ENCODE data around the gene ZXDA.
A peak's percentile ranks its signal among the peaks of the same experiment; 100 is the strongest.
"Not testable (repeated sequence)": the region's sequence is repeated elsewhere in the genome, so short reads cannot be mapped to it uniquely, and the experiment has no call there.

ZXDA gene

DNA sequence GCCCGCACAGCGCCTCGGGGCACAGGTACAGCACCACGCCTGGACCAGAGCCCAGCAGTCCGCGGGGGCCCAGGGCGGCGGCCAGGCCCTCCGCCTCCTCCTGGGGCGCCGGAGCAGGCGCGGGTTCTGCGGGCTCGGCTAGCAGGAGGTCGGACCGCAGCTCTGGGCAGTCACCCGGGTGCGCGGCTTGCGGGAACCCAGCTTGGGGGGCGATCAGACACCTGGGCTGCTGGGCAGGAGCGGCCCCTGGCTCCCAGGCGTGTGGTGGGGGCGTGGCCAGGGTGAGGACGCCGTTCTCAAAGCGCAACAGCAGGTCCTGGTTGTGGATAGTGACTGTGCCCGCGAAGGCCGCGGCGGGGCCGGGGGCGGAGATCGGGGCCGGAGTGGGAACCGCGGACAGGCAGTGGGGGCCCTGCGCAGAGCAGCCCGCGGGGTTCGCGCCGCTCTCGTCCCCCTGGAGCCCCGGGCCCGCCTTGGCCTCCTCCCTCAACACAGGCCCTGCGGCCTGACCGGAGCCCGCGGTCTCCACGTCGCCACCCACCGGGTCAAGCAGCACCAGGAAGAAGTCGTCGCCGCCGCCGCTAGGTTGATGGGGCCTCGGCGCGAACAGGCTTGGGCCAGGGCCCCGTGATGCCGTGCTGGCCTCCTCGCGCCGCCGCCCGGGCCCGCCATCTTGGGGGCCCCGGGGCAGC, 517 bp downstream of the ZXDA start:
- Histone ChIP-seq H3K4me3 (ENCODE audit: low read length in 2 of 2) (peak overlapping the region; percentile 46 to 67), H3K9ac (ENCODE audit: low read length in 2 of 2) (peak overlapping the region in 1 of 2 donors; percentile 46), H3K27ac (ENCODE audit: low read length) (peak overlapping the region; percentile 69)
- H3K36me3 ChIP-seq (ENCODE audit: control insufficient read depth in 2 of 2, insufficient read depth in 2 of 2, low read length in 2 of 2); H3K4me1 ChIP-seq (ENCODE audit: control insufficient read depth, insufficient read depth, low read length); H3K9me3 ChIP-seq (ENCODE audit: control insufficient read depth in 2 of 2, low read length in 2 of 2); H3K27me3 ChIP-seq (ENCODE audit: control insufficient read depth in 1 of 2, insufficient read depth in 2 of 2, low read length in 2 of 2): not testable (repeated sequence)

DNA sequence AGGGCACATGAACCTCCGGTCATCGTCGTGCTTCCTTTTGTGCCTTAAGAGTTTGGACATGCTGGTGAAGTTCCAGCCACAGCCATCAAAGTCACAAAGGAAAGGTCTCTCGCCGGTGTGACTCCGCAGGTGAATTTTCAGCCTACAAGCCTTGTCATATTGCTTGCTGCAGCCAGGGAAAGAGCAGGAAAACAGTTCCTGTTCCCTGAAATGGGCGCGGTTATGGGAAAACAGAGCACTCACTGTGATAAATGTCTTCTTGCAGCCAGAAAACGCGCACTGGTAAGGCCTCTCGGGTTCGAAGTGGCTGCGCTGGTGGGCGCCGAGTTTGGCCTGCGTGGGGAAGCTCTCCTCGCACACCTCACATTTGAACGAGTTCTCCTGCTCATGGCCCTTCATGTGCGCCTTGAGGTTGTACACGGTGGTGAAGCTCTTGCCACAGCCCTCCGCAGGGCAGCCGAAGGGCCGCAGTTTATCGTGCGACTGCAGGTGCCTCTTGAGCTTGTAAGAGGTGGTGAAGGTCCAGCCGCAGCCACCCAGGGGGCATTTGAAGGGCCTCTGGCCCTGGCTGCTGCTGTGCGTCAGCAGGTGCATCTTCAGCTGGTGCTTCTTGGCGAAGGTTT, 1.2 kb downstream of the ZXDA start:
- H3K27me3 ChIP-seq (ENCODE audit: control insufficient read depth in 1 of 2, insufficient read depth in 2 of 2, low read length in 2 of 2); H3K9me3 ChIP-seq (ENCODE audit: control insufficient read depth in 2 of 2, low read length in 2 of 2); H3K36me3 ChIP-seq (ENCODE audit: control insufficient read depth in 2 of 2, insufficient read depth in 2 of 2, low read length in 2 of 2); H3K4me1 ChIP-seq (ENCODE audit: control insufficient read depth, insufficient read depth, low read length): not testable (repeated sequence)
- Histone ChIP-seq H3K4me3 (ENCODE audit: low read length in 2 of 2) (peak overlapping the region; percentile 46 to 67), H3K27ac (ENCODE audit: low read length) (peak overlapping the region; percentile 69), H3K9ac (ENCODE audit: low read length in 2 of 2) (peak overlapping the region in 1 of 2 donors; percentile 46)

DNA sequence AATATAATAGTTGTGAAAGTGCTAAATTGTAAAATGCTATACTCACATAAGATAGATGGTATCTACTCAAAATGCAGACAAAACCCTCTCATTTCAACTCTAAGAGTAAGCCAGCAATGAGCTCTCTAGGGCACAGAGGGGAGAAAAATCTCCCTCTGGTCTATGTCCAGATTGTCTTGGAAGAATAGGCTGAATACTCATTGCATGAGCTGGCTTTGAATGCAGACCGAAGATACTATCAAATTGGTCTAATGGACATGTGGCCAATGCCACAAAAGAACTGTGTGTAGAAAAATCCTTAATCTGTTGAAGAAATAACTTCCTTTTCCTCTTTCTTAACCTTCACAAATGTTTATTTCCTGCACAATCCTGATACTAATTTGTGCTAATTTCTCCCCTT, 3.5 kb downstream of the ZXDA start:
- H3K9ac ChIP-seq (ENCODE audit: low read length in 2 of 2), result peak overlapping the region in 1 of 2 donors; percentile 18
- peak overlapping the region in 1 of 2 donors; percentile 9 for H3K4me3 ChIP-seq (ENCODE audit: low read length in 2 of 2)
- H3K4me1 ChIP-seq (ENCODE audit: control insufficient read depth, insufficient read depth, low read length), result peaks cover 2% of the 10 kb centered on the region

DNA sequence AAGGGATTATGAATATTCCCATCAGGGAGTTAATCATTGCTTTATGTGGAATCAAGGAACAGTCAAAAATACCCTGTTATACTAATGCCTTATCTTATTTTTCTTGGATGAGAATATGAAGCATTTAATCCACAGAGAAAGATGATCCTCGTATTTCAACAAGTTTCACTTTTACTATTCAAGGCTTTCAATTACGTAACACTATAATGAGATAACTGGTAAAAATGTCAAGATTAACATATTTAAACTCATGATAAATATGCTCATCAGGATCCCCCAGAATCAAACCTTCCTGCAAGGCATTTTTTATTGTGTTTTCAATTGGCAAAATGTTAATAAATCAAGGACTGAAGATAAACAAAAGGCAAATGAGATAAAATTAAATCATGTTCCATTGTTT, 5.1 kb downstream of the ZXDA start:
- Histone ChIP-seq H3K9me3 (ENCODE audit: control insufficient read depth in 2 of 2, low read length in 2 of 2) (no peaks in the 10 kb centered on the region), H3K9ac (ENCODE audit: low read length in 2 of 2) (no peak overlapping the region), H3K36me3 (ENCODE audit: control insufficient read depth in 2 of 2, insufficient read depth in 2 of 2, low read length in 2 of 2) (no peaks in the 10 kb centered on the region), H3K27me3 (ENCODE audit: control insufficient read depth in 1 of 2, insufficient read depth in 2 of 2, low read length in 2 of 2) (no peaks in the 10 kb centered on the region), H3K4me1 (ENCODE audit: control insufficient read depth, insufficient read depth, low read length) (no peaks in the 10 kb centered on the region), H3K27ac (ENCODE audit: low read length) (no peak overlapping the region), H3K4me3 (ENCODE audit: low read length in 2 of 2) (peak overlapping the region; percentile 8 to 35)

More for the DNA sequence above, 3.5 kb downstream of the ZXDA start:
- H3K27ac ChIP-seq (ENCODE audit: low read length), result peak overlapping the region; percentile 3
- H3K9me3 ChIP-seq (ENCODE audit: control insufficient read depth in 2 of 2, low read length in 2 of 2), result no peaks in the 10 kb centered on the region
- H3K27me3 ChIP-seq (ENCODE audit: control insufficient read depth in 1 of 2, insufficient read depth in 2 of 2, low read length in 2 of 2), result no peaks in the 10 kb centered on the region
- H3K36me3 ChIP-seq (ENCODE audit: control insufficient read depth in 2 of 2, insufficient read depth in 2 of 2, low read length in 2 of 2), result no peaks in the 10 kb centered on the region

DNA sequence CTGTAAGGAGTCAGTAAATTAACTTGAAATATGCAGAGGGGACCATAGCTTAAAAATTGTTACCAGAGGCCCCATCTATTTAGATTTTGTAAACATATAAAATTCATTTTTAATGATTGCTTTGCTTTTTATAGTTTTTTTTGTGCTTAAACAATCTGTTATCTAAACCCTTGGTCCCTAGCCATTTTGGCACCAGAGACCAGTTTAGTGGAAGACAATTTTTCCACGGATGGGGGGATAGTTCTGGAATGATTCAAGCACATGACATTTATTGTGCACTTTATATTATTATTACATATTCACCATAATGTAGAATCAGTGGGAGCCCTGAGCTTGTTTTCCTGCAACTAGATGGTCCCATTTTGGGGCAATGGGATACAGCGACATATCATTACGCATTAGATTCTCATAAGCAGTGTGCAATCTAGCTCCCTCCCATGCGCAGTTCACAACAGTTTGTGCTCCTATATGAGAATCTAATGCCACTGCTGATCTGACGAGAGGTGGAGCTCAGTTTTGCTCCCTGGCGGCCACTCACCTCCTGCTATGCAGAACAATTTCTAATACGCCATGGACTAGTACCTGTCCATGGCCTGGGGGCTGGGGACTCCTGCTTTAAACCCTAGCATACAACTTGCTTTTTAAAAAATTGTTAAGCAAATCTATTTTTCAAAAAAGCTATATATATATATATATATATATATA, 5.9 kb downstream of the ZXDA start:
- H3K36me3 ChIP-seq (ENCODE audit: control insufficient read depth in 2 of 2, insufficient read depth in 2 of 2, low read length in 2 of 2), result no peaks in the 10 kb centered on the region
- no peaks in the 10 kb centered on the region for H3K9me3 ChIP-seq (ENCODE audit: control insufficient read depth in 2 of 2, low read length in 2 of 2)
- no peak overlapping the region for H3K27ac ChIP-seq (ENCODE audit: low read length)
- H3K4me3 ChIP-seq (ENCODE audit: low read length in 2 of 2), result no peak overlapping the region
- no peak overlapping the region for H3K9ac ChIP-seq (ENCODE audit: low read length in 2 of 2)
- H3K27me3 ChIP-seq (ENCODE audit: control insufficient read depth in 1 of 2, insufficient read depth in 2 of 2, low read length in 2 of 2), result no peaks in the 10 kb centered on the region
- H3K4me1 ChIP-seq (ENCODE audit: control insufficient read depth, insufficient read depth, low read length), result no peaks in the 10 kb centered on the region

DNA sequence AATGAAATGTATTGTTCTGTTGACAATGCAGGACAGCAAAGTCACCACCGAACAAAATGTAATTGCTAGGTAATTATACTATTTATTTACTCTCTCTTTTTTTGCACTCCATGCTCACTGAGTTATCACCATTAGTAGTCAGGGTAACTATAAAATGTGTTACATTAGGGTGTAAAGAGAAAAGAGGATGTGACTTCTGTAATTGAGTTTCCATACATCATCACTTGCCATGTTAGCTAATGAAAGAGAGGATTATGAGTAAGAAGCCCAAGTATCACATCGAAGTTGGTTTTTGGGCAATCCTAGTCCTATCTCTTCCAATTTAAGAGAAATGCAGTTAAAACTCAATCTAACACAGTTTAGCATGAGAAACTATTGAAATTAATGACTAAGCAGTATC, 7.6 kb downstream of the ZXDA start:
- Histone ChIP-seq H3K4me1 (ENCODE audit: control insufficient read depth, insufficient read depth, low read length) (no peaks in the 10 kb centered on the region), H3K27ac (ENCODE audit: low read length) (no peak overlapping the region)

DNA sequence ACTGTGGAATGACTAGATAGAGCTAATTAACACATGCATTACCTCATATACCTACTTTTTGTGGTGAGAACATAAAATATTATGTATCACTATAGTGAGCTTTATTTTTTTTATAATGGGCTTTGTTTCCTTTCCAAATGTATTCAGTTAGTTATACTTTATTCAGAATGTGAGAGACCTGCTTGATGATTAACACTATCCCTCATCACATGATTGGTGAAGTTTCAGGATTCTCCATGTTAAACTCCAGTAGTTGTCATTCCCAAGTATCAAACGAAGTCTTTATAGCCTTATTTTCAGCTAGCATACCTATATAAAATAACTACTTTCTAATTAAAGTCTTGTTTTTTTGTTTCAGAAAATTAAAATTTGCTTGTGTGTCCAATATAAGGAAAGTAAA, 8.8 kb downstream of the ZXDA start:
- no peak overlapping the region for H3K9ac ChIP-seq (ENCODE audit: low read length in 2 of 2)
- H3K9me3 ChIP-seq (ENCODE audit: control insufficient read depth in 2 of 2, low read length in 2 of 2), result no peaks in the 10 kb centered on the region
- no peaks in the 10 kb centered on the region for H3K36me3 ChIP-seq (ENCODE audit: control insufficient read depth in 2 of 2, insufficient read depth in 2 of 2, low read length in 2 of 2)
- no peaks in the 10 kb centered on the region for H3K27me3 ChIP-seq (ENCODE audit: control insufficient read depth in 1 of 2, insufficient read depth in 2 of 2, low read length in 2 of 2)
- H3K4me1 ChIP-seq (ENCODE audit: control insufficient read depth, insufficient read depth, low read length), result no peaks in the 10 kb centered on the region
- H3K4me3 ChIP-seq (ENCODE audit: low read length in 2 of 2), result no peak overlapping the region
- H3K27ac ChIP-seq (ENCODE audit: low read length), result no peak overlapping the region

More for the DNA sequence above, 7.6 kb downstream of the ZXDA start:
- no peak overlapping the region for H3K4me3 ChIP-seq (ENCODE audit: low read length in 2 of 2)
- H3K9ac ChIP-seq (ENCODE audit: low read length in 2 of 2), result no peak overlapping the region
- no peaks in the 10 kb centered on the region for H3K9me3 ChIP-seq (ENCODE audit: control insufficient read depth in 2 of 2, low read length in 2 of 2)
- H3K27me3 ChIP-seq (ENCODE audit: control insufficient read depth in 1 of 2, insufficient read depth in 2 of 2, low read length in 2 of 2), result no peaks in the 10 kb centered on the region
- no peaks in the 10 kb centered on the region for H3K36me3 ChIP-seq (ENCODE audit: control insufficient read depth in 2 of 2, insufficient read depth in 2 of 2, low read length in 2 of 2)

DNA sequence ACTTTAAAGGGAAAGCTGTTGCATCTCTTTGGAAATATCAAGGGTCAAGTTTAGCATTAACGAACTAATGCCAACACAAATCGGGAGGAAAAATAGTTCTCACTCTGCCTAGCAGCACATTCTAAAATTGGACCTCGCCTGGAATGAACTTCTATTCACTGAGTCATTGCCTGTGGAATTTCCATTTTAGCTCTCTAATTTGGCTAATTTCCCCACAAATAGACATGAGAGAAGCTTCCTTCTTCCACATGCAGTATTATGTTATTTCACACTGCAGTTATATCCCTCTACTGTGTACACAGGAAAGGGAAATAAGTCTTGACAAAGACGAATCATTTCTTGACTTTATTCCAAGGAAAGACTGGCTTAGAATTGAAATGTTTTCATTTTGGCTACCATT, 9.3 kb downstream of the ZXDA start:
- no peak overlapping the region for H3K9ac ChIP-seq (ENCODE audit: low read length in 2 of 2)
- H3K27ac ChIP-seq (ENCODE audit: low read length), result no peak overlapping the region
- no peaks in the 10 kb centered on the region for H3K27me3 ChIP-seq (ENCODE audit: control insufficient read depth in 1 of 2, insufficient read depth in 2 of 2, low read length in 2 of 2)
- H3K4me1 ChIP-seq (ENCODE audit: control insufficient read depth, insufficient read depth, low read length), result no peaks in the 10 kb centered on the region
- H3K9me3 ChIP-seq (ENCODE audit: control insufficient read depth in 2 of 2, low read length in 2 of 2), result no peaks in the 10 kb centered on the region
- no peaks in the 10 kb centered on the region for H3K36me3 ChIP-seq (ENCODE audit: control insufficient read depth in 2 of 2, insufficient read depth in 2 of 2, low read length in 2 of 2)
- peak overlapping the region; percentile 30 to 46 for H3K4me3 ChIP-seq (ENCODE audit: low read length in 2 of 2)

DNA sequence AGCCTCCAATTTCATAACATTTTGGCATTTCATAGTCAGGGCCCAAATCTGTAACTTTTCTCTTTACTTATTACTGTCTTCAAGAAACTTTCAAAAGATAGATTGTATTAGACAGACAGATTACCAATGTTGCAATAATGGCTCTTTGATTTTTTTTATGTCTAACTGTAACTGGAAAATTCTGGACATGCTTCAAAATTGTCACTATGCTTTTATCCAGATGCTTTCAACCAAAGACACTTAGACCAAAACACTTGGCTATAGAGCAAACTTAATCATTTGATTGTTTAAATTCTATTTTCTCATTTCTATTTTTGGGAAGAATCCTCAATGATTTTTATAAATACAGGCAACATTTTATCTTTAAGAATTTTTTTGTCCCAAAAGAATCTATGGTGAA, 10.4 kb downstream of the ZXDA start:
- no peaks in the 10 kb centered on the region for H3K36me3 ChIP-seq (ENCODE audit: control insufficient read depth in 2 of 2, insufficient read depth in 2 of 2, low read length in 2 of 2)
- no peak overlapping the region for H3K27ac ChIP-seq (ENCODE audit: low read length)
- no peak overlapping the region for H3K9ac ChIP-seq (ENCODE audit: low read length in 2 of 2)
- no peaks in the 10 kb centered on the region for H3K27me3 ChIP-seq (ENCODE audit: control insufficient read depth in 1 of 2, insufficient read depth in 2 of 2, low read length in 2 of 2)
- H3K9me3 ChIP-seq (ENCODE audit: control insufficient read depth in 2 of 2, low read length in 2 of 2), result no peaks in the 10 kb centered on the region
- H3K4me3 ChIP-seq (ENCODE audit: low read length in 2 of 2), result no peak overlapping the region
- no peaks in the 10 kb centered on the region for H3K4me1 ChIP-seq (ENCODE audit: control insufficient read depth, insufficient read depth, low read length)

DNA sequence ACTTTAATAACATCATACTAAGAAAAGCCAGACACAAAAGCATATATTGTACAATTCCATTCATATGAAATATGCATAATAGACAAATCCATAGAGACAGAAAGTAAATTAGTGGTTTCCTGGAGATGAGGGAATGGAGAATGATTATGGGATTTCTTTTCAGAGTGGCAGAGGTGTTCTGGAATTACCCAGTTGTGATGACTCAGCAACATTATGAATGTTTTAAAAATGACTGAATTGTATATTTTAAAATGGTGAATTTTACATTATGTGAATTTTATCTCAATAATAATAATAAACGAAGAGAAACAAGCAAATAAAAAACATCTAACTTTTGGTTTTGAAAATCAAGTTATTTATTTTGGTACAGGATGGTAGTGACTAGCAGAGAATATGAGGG, 11.2 kb downstream of the ZXDA start:
- Histone ChIP-seq H3K36me3 (ENCODE audit: control insufficient read depth in 2 of 2, insufficient read depth in 2 of 2, low read length in 2 of 2) (no peaks in the 10 kb centered on the region), H3K27ac (ENCODE audit: low read length) (no peak overlapping the region), H3K4me3 (ENCODE audit: low read length in 2 of 2) (no peak overlapping the region), H3K9me3 (ENCODE audit: control insufficient read depth in 2 of 2, low read length in 2 of 2) (no peaks in the 10 kb centered on the region), H3K9ac (ENCODE audit: low read length in 2 of 2) (no peak overlapping the region), H3K27me3 (ENCODE audit: control insufficient read depth in 1 of 2, insufficient read depth in 2 of 2, low read length in 2 of 2) (no peaks in the 10 kb centered on the region), H3K4me1 (ENCODE audit: control insufficient read depth, insufficient read depth, low read length) (no peaks in the 10 kb centered on the region)

DNA sequence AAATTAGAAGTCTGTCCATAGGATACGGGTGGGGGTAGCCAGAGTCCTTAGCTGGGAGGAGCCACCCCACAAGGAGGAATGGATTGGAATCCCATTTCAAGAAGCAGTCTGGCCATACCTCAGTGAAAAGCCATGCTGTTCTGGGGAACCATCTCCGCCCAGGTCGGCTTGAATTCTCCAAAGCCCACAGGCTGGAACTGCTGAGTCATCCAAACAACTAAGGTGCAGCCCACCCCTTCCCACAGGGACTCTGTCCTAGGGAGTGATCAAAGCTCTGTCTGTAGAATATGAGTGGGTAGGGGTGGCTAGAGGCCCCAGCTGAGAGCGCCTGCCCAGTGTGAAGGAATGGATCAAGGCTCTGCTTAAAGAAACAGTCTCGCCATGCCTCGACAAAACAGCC, 38.8 kb downstream of the ZXDA start:
- Histone ChIP-seq H3K4me3 (ENCODE audit: low read length in 2 of 2) (no peak overlapping the region), H3K9me3 (ENCODE audit: control insufficient read depth in 2 of 2, low read length in 2 of 2) (peaks cover 0 to 4% of the 10 kb centered on the region in 2 donors), H3K27me3 (ENCODE audit: control insufficient read depth in 1 of 2, insufficient read depth in 2 of 2, low read length in 2 of 2) (peaks cover 0 to 9% of the 10 kb centered on the region in 2 donors), H3K4me1 (ENCODE audit: control insufficient read depth, insufficient read depth, low read length) (no peaks in the 10 kb centered on the region), H3K36me3 (ENCODE audit: control insufficient read depth in 2 of 2, insufficient read depth in 2 of 2, low read length in 2 of 2) (no peaks in the 10 kb centered on the region), H3K27ac (ENCODE audit: low read length) (no peak overlapping the region), H3K9ac (ENCODE audit: low read length in 2 of 2) (no peak overlapping the region)

Measured in stomach smooth muscle (tissue), 2 donors.